Measurements from ENCODE around the gene ADAM12.

DNA sequence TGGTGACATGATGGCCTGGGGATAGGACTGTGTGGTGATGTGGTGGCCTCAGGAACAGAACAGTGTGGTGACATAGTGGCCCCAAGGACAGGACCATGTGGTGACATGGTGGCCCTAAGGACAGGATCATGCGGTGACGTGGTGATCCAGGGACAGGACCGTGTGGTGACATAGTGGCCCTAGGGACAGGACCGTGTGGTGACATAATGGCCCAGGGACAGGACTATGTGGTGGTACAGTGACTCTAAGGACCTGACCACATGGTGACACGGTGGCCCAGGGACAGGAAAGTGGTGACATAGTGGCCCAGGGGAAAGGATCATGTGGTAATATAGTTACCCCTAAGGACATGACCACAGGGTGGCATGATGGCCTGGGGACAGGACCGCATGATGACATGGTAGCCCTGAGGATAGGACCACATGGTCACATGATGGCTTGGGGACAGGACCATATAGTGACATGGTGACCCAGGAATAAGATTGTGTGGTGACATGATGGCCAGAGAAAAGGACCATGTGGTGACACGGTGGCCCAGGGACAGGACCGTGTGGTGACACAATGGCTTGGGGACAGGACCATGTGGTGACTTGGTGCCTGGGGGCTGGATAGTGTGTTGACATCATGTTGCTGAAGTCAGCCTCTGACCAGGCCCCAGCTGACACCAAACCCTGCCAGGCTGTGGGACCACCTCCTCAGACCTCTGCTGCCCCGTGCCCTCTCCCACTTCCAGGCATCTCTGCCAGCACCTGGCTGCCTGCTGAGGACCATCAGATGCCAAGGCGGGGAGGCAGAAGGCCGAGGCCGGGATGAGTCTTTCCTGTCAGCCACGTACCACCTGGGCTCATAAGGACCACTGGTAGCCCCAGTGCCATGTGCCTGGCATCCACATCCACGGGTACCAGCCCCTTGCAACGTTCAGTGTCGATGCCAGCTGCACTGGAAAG, 99.5 kb downstream of the ADAM12 start:
- TF ChIP-seq NFRKB (IDR thresholded peaks at IDR 0.05) = no peak
- no peak for TF ChIP-seq SP1 (IDR thresholded peaks at IDR 0.05)
